Suprapubic skin (tissue), 4 donors: Measurements from ENCODE around the gene C6orf47. TPM values are rescaled to one million over a fixed set of nuclear protein-coding genes. Genes with fewer than 3 reads are reported as not detected.
A peak's percentile ranks its signal among the peaks of the same experiment; 100 is the strongest.

Experiments
- DNase-seq, 2 donors: peaks; one replicate each; pipeline ENCODE4 v3.0.0-alpha.2; 2019; ENCODE audit warnings: low spot score in 2 of 2
- H3K27ac ChIP-seq: fragments of 200-600 bp; sonication (generic); one replicate; pipeline ENCODE4 v1.5.1; 2019
- H3K27me3 ChIP-seq: fragments of 200-600 bp; sonication (generic); one replicate; pipeline ENCODE4 v1.5.1; 2019
- H3K36me3 ChIP-seq: fragments of 200-600 bp; sonication (generic); one replicate; pipeline ENCODE4 v1.5.1; 2019
- H3K4me1 ChIP-seq: fragments of 200-600 bp; sonication (generic); one replicate; pipeline ENCODE4 v1.5.1; 2019
- H3K4me3 ChIP-seq: fragments of 200-600 bp; sonication (generic); one replicate; pipeline ENCODE4 v1.5.1; 2019; ENCODE audit warnings: mild to moderate bottlenecking
- H3K9me3 ChIP-seq: fragments of 200-600 bp; sonication (generic); one replicate; pipeline ENCODE4 v1.5.1; 2019
- CTCF ChIP-seq, 2 donors: fragments of 200-600 bp in 1 of 2; fragments of 450-650 bp in 1 of 2; sonication (generic) in 1 of 2; IDR thresholded peaks; one replicate each; pipeline ENCODE4 v1.5.1; 2016 to 2019; ENCODE audit warnings: antibody characterized with exemption in 2 of 2, mild to moderate bottlenecking in 1 of 2, moderate library complexity in 1 of 2
- EP300 ChIP-seq: sonication (generic); formaldehyde crosslinking; IDR thresholded peaks from one replicate; pipeline ENCODE4 v1.6.1; 2017; ENCODE audit warnings: antibody characterized with exemption
- POLR2A ChIP-seq, 2 donors: fragments of 450-650 bp; IDR thresholded peaks; one replicate each; pipeline ENCODE4 v1.6.1; 2017; ENCODE audit warnings: antibody characterized with exemption in 2 of 2, mild to moderate bottlenecking in 2 of 2, moderate library complexity in 2 of 2
- POLR2AphosphoS5 ChIP-seq, 3 donors: sonication (generic); formaldehyde crosslinking; IDR thresholded peaks; one replicate each; pipeline ENCODE4 v1.6.1; 2017; ENCODE audit warnings: antibody characterized with exemption in 3 of 3
- WGBS: methylation state at CpG from one replicate; pipeline ENCODE4 v1.1.5; 2018; 5-methylcytosine and 5-hydroxymethylcytosine counted together
- total RNA-seq, 4 donors: library from RNA; depleted of rRNA; stranded (reverse); fragments of >200 nt; gene quantifications; one replicate each; pipeline ENCODE4 v1.1.0, GENCODE V29; 2016

C6orf47 gene
- total RNA-seq, 4 donors from 2014 or later = 31.6 to 41.0 (median 38.1) TPM

GRCh38 chr6:31651602-31652191 lies 8.9 kb downstream of the C6orf47 start:
- Histone ChIP-seq H3K27ac (peak overlapping the region; percentile 99), H3K9me3 (no peaks in the 10 kb centered on the region), H3K4me3 (peak overlapping the region; percentile 78), H3K36me3 (peaks cover 32% of the 10 kb centered on the region), H3K4me1 (peaks cover 25% of the 10 kb centered on the region), H3K27me3 (no peaks in the 10 kb centered on the region)
- no peak for TF ChIP-seq POLR2A (IDR thresholded peaks at IDR 0.05)
- TF ChIP-seq POLR2AphosphoS5 (IDR thresholded peaks at IDR 0.05) = peak in 2 of 3 donors; percentile 4 to 8
- DNase-seq = peak in 1 of 2 donors; percentile 90
- 3% methylated on average over 18 of the region's 29 CpGs for WGBS

DNA sequence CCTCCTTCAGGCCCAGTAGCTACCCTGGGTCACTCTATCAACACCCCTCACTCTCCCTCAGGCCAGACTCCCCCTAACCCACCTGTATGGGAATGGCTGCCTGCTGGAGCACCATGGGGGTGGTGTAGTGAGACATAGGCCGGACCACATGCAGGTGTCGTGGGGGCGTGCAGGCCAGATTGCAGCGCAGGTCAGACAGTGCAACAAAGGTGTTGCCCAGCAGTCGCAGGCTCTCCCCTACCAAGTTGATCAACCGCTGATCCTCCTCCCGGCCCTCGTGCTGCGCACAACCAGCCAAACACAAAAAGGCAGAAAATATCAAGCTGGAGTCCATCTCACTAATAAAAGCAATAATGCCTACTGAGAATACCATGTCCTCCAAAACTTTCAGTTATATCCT lies 15.3 kb downstream of the C6orf47 start:
- TF ChIP-seq CTCF (IDR thresholded peaks at IDR 0.05) (no peak), POLR2AphosphoS5 (IDR thresholded peaks at IDR 0.05) (no peak), POLR2A (IDR thresholded peaks at IDR 0.05) (no peak), EP300 (no peak)
- Histone ChIP-seq H3K27me3 (no peaks in the 10 kb centered on the region), H3K4me1 (peaks cover under 1% of the 10 kb centered on the region), H3K27ac (no peak overlapping the region), H3K4me3 (no peak overlapping the region), H3K9me3 (no peaks in the 10 kb centered on the region), H3K36me3 (peaks cover 91% of the 10 kb centered on the region)
- no peak for DNase-seq
- 92% methylated on average over 9 of the region's 9 CpGs for WGBS

DNA sequence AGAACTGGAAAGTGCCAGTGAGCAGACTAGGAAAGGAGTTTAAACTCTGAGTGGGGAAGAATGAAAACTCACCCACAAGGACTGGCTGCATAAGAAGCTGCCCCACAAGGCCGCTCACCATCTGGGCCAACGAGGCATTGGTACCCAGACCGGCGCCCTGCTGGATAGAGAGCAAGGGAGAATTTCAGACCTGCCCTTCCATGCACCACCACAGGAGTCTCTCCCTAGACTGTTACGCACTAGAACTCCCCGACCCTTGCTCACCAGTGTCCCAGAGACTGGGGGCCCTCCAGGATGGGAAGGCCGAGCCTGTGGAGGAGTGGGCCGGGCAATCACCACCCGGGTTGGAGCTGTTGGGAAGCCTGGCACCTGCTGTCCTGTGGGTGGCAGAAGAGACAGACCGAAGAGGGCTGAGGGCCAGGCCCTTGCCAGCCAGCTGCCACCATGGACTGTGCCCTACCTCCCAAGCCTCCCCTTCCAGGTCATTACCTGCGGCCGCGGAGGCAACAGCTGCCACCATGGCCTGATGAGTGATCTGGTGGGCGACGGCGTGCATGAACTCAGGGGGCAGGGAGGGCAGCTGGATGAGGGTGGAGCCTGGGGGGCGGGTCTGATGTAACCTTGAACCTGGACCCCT lies 16.6 kb downstream of the C6orf47 start:
- TF ChIP-seq EP300 (no peak), POLR2AphosphoS5 (IDR thresholded peaks at IDR 0.05) (no peak), CTCF (IDR thresholded peaks at IDR 0.05) (no peak), POLR2A (IDR thresholded peaks at IDR 0.05) (no peak)
- peaks cover 98% of the 10 kb centered on the region for H3K36me3 ChIP-seq

GRCh38 chr6:31642798-31643570 lies 17.6 kb downstream of the C6orf47 start:
- peaks cover 97% of the 10 kb centered on the region for H3K36me3 ChIP-seq
- no peak for TF ChIP-seq EP300
- TF ChIP-seq CTCF (IDR thresholded peaks at IDR 0.05) = no peak
- no peak for TF ChIP-seq POLR2A (IDR thresholded peaks at IDR 0.05)
- no peaks in the 10 kb centered on the region for H3K9me3 ChIP-seq
- no peaks in the 10 kb centered on the region for H3K27me3 ChIP-seq
- DNase-seq = no peak
- H3K4me3 ChIP-seq = no peak overlapping the region
- H3K4me1 ChIP-seq = no peaks in the 10 kb centered on the region
- 93% methylated on average over 6 of the region's 6 CpGs for WGBS
- H3K27ac ChIP-seq = no peak overlapping the region

More for the DNA sequence above, 16.6 kb downstream of the C6orf47 start:
- WGBS = 86% methylated on average over 10 of the region's 17 CpGs
- no peak for DNase-seq
- H3K4me3 ChIP-seq = no peak overlapping the region
- no peaks in the 10 kb centered on the region for H3K27me3 ChIP-seq
- H3K9me3 ChIP-seq = no peaks in the 10 kb centered on the region
- no peaks in the 10 kb centered on the region for H3K4me1 ChIP-seq
- no peak overlapping the region for H3K27ac ChIP-seq

DNA sequence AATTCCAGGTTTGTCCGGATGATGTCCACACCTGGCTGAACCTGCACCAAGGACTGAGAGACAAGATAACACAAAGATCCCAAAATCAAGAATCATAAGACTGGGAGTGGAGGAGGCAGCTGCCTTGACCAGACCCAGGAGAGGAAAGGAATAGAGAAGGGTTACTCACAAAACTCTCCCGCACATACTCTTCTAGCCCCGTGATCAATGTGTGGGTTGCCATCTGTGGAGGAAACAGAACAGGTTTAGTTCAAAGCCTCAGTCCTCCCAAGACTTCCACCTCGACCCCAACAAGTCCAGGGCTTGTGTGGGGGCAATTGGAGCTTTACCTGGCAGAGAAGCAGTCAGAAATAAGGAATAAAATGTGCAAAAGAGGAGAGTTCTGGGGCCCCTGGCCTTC lies 19.2 kb downstream of the C6orf47 start:
- no peak overlapping the region for H3K4me3 ChIP-seq
- peaks cover 98% of the 10 kb centered on the region for H3K36me3 ChIP-seq
- no peaks in the 10 kb centered on the region for H3K9me3 ChIP-seq
- DNase-seq = no peak
- H3K4me1 ChIP-seq = no peaks in the 10 kb centered on the region
- H3K27me3 ChIP-seq = no peaks in the 10 kb centered on the region
- TF ChIP-seq POLR2AphosphoS5 (IDR thresholded peaks at IDR 0.05) (no peak), POLR2A (IDR thresholded peaks at IDR 0.05) (no peak), CTCF (IDR thresholded peaks at IDR 0.05) (no peak), EP300 (no peak)
- H3K27ac ChIP-seq = no peak overlapping the region
- 85% methylated on average over 4 of the region's 4 CpGs for WGBS
